ENCODE results near the gene LMF1.

LMF1 gene

GRCh38 chr16:918741-919657 lies 51.8 kb downstream of the LMF1 start:
- Mint-ChIP-seq H3K4me1 (ENCODE audit: low read depth in 2 of 2) (peaks cover 7 to 10% of the 10 kb centered on the region in 2 donors), H3K27me3 (no peaks in the 10 kb centered on the region), H3K36me3 (ENCODE audit: insufficient read depth) (peaks cover 7% of the 10 kb centered on the region), H3K27ac (no peak overlapping the region), H3K4me3 (no peak overlapping the region), H3K9me3 (no peaks in the 10 kb centered on the region)
- no peak for ATAC-seq (replicated peaks)
- DNase-seq = no peak

GRCh38 chr16:918068-918467 lies 52.7 kb downstream of the LMF1 start:
- Mint-ChIP-seq H3K4me1 (ENCODE audit: low read depth in 2 of 2) (peaks cover 7 to 10% of the 10 kb centered on the region in 2 donors), H3K9me3 (no peaks in the 10 kb centered on the region), H3K27me3 (no peaks in the 10 kb centered on the region), H3K36me3 (ENCODE audit: insufficient read depth) (peaks cover 7% of the 10 kb centered on the region), H3K4me3 (no peak overlapping the region), H3K27ac (no peak overlapping the region)
- no peak for DNase-seq
- ATAC-seq (replicated peaks) = no peak

DNA sequence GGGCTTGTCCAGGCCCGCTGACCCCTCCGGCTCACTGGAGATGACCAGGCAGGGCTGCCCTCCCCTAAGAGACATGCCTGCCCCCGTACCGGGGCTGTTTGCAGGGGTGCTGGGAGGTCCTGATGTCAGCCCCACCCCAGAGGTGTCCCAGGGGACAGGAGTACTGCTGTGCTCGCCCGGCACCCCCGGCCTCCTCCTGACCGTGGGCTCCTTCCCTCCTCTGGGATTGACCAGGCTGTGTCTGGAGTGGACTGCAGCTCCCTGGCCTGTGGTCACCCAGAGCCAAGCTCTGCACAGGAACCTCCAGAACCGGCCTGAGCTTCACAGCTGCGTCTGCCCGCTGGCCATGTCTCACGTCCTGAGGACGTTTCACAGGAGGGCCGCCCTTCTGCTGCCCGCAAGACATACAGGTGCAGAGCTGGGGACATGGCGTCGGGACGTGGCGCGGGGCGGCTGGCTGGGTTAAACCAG lies 53.2 kb downstream of the LMF1 start:
- no peak overlapping the region for H3K27ac Mint-ChIP-seq
- no peak overlapping the region for H3K4me3 Mint-ChIP-seq
- H3K27me3 Mint-ChIP-seq = no peaks in the 10 kb centered on the region
- ATAC-seq (replicated peaks) (no peak), DNase-seq (no peak)
- no peaks in the 10 kb centered on the region for H3K9me3 Mint-ChIP-seq
- H3K36me3 Mint-ChIP-seq (ENCODE audit: insufficient read depth) = peaks cover 7% of the 10 kb centered on the region
- H3K4me1 Mint-ChIP-seq (ENCODE audit: low read depth in 2 of 2) = peaks cover 7 to 10% of the 10 kb centered on the region in 2 donors

DNA sequence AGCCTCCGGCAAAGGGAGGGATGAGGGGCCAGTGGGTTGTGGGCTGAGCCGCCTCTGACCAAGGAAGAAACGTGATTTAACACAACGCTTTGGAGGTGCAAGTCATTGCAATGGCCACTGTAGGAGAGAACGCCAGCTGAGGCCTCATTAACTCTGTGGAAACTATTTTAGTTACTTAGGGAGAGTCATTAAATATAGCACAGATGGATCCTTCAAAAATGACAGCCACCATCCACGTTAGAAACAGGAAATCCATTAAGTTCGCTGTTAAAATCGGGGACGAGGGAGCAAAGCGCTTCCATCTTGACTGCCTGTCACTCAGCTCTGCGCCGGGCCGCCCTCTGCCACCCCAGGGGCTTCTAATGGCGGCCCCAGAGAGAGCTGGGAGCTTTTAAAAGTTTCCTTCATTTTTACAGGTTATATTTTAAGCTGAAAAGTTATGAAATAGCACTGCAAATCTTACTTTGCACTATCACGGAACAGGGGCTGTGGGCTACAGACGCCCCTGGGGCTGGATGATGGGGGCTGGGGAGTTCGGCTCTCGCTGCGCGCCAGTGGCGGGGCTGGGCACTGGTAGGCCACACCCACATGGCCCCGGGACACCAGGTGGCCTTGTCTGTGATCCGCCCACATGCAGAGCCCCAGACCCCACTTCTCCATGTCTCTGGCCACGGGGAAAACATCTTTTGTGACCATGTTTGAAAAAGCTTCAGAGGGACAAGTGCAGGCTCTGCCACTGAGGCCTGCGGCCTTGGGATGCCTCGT lies 54.6 kb downstream of the LMF1 start:
- Mint-ChIP-seq H3K4me3 (no peak overlapping the region), H3K36me3 (ENCODE audit: insufficient read depth) (peaks cover 4% of the 10 kb centered on the region), H3K4me1 (ENCODE audit: low read depth in 2 of 2) (peaks cover 5 to 7% of the 10 kb centered on the region in 2 donors), H3K9me3 (no peaks in the 10 kb centered on the region), H3K27ac (no peak overlapping the region), H3K27me3 (no peaks in the 10 kb centered on the region)
- no peak for DNase-seq
- no peak for ATAC-seq (replicated peaks)

DNA sequence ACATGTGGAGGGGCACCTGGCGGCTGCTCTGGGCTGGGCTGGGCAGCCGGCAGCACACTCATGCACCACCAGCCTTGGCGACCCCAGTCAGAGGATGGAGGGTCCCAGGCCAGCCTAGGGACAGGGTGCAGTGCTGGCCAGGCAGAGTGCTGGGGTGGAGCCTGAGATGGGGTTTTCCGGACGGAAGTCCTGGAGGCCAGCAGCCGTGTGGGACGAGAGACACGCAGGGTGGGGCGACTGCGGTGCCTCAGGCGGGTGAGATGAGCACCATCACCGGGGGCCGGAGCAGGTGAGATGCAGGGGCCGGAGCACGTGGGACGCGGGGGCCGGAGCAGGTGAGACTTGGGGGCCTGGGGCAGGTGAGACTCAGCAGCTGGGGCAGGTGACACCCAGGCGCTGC lies 55.2 kb downstream of the LMF1 start:
- Mint-ChIP-seq H3K27me3 (no peaks in the 10 kb centered on the region), H3K36me3 (ENCODE audit: insufficient read depth) (peaks cover 4% of the 10 kb centered on the region), H3K4me3 (no peak overlapping the region), H3K9me3 (no peaks in the 10 kb centered on the region), H3K4me1 (ENCODE audit: low read depth in 2 of 2) (peaks cover 5 to 6% of the 10 kb centered on the region in 2 donors), H3K27ac (peak overlapping the region in 1 of 2 donors; percentile 62)
- ATAC-seq (replicated peaks) = no peak
- DNase-seq = no peak

DNA sequence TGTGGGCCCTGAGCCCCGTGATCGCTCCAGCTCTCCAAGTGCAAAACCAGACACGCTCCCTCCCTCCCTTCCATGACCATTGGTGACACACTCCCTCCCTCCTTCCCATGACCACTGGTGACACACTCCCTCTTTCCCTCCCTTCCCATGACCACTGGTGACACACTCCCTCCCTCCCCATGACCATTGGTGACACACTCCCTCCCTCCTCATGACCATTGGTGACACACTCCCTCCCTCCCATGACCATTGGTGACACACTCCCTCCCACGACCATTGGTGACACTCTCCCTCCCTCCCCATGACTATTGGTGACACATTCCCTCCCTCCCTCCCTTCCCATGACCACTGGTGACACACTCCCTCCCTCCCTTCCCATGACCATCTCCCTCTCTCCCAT lies 56.3 kb downstream of the LMF1 start:
- ATAC-seq (replicated peaks) (no peak), DNase-seq (no peak)
- H3K9me3 Mint-ChIP-seq = no peaks in the 10 kb centered on the region
- H3K4me3 Mint-ChIP-seq = no peak overlapping the region
- no peaks in the 10 kb centered on the region for H3K36me3 Mint-ChIP-seq (ENCODE audit: insufficient read depth)
- H3K4me1 Mint-ChIP-seq (ENCODE audit: low read depth in 2 of 2) = peaks cover 0 to 2% of the 10 kb centered on the region in 2 donors
- peak overlapping the region in 1 of 2 donors; percentile 62 for H3K27ac Mint-ChIP-seq
- H3K27me3 Mint-ChIP-seq = no peaks in the 10 kb centered on the region

- H3K9me3 Mint-ChIP-seq = no peaks in the 10 kb centered on the region
- no peak overlapping the region for H3K27ac Mint-ChIP-seq
- peaks cover 0 to 2% of the 10 kb centered on the region in 2 donors for H3K4me1 Mint-ChIP-seq (ENCODE audit: low read depth in 2 of 2)
- ATAC-seq (replicated peaks) (no peak), DNase-seq (no peak)
- H3K27me3 Mint-ChIP-seq = no peaks in the 10 kb centered on the region
- H3K4me3 Mint-ChIP-seq = no peak overlapping the region
- H3K36me3 Mint-ChIP-seq (ENCODE audit: insufficient read depth) = no peaks in the 10 kb centered on the region
Measured at GRCh38 chr16:913817-914439, 56.9 kb downstream of the LMF1 start.

- no peak overlapping the region for H3K4me3 Mint-ChIP-seq
- no peak overlapping the region for H3K27ac Mint-ChIP-seq
- H3K4me1 Mint-ChIP-seq (ENCODE audit: low read depth in 2 of 2) = peaks cover 0 to 2% of the 10 kb centered on the region in 2 donors
- H3K9me3 Mint-ChIP-seq = no peaks in the 10 kb centered on the region
- ATAC-seq (replicated peaks) (no peak), DNase-seq (no peak)
- H3K27me3 Mint-ChIP-seq = no peaks in the 10 kb centered on the region
- no peaks in the 10 kb centered on the region for H3K36me3 Mint-ChIP-seq (ENCODE audit: insufficient read depth)
Measured at GRCh38 chr16:912684-913613, 57.8 kb downstream of the LMF1 start.

DNA sequence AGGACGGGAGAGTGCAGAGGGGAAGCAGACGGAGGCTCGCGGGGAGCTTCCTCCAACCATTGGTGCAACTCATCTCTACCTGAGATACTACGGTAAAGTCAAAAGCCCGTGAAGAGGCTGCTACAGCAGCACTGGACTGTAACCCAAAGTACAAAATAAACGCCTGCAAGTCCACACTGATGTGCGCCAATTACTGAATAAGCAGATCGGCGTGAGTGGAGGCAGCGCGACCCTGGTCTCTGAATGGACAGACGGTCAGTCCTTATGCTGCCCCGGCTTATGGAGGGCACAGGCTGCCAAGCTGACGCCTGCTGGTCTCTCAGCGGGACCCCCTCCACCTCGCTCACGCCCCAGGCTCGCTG lies 58.5 kb downstream of the LMF1 start:
- peak overlapping the region in 1 of 2 donors; percentile 23 for H3K27ac Mint-ChIP-seq
- H3K9me3 Mint-ChIP-seq = no peaks in the 10 kb centered on the region
- H3K4me3 Mint-ChIP-seq = no peak overlapping the region
- no peaks in the 10 kb centered on the region for H3K27me3 Mint-ChIP-seq
- ATAC-seq (replicated peaks) (no peak), DNase-seq (no peak)
- peaks cover 0 to 2% of the 10 kb centered on the region in 2 donors for H3K4me1 Mint-ChIP-seq (ENCODE audit: low read depth in 2 of 2)
- no peaks in the 10 kb centered on the region for H3K36me3 Mint-ChIP-seq (ENCODE audit: insufficient read depth)

GRCh38 chr16:911604-912321 lies 59.0 kb downstream of the LMF1 start:
- Mint-ChIP-seq H3K27ac (peak overlapping the region in 1 of 2 donors; percentile 23), H3K27me3 (no peaks in the 10 kb centered on the region), H3K4me1 (ENCODE audit: low read depth in 2 of 2) (peaks cover 0 to 2% of the 10 kb centered on the region in 2 donors), H3K36me3 (ENCODE audit: insufficient read depth) (no peaks in the 10 kb centered on the region), H3K9me3 (no peaks in the 10 kb centered on the region), H3K4me3 (no peak overlapping the region)
- ATAC-seq (replicated peaks) (no peak), DNase-seq (no peak)

DNA sequence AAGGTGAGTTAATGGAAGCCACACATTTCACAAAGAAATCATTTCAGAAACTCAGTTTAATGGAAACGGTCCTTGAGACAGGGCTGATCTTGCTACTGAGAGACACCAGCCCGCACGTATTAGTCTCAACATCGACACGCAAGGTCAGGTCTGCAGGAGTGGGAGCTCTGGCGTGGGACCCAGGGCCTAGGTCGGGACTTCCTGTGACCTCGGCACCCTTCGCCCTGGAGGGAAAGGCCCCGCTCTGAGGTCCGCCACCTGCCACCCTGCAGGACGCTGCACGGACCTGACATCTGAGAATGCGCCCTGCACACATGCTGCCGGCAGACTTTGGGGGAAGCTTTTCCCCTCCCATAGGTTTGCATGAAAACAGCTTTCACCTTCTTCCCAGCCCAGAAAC lies 59.7 kb downstream of the LMF1 start:
- peaks cover 0 to 2% of the 10 kb centered on the region in 2 donors for H3K4me1 Mint-ChIP-seq (ENCODE audit: low read depth in 2 of 2)
- no peaks in the 10 kb centered on the region for H3K9me3 Mint-ChIP-seq
- H3K36me3 Mint-ChIP-seq (ENCODE audit: insufficient read depth) = no peaks in the 10 kb centered on the region
- no peak for DNase-seq
- no peak for ATAC-seq (replicated peaks)
- H3K27ac Mint-ChIP-seq = no peak overlapping the region
- H3K4me3 Mint-ChIP-seq = no peak overlapping the region
- no peaks in the 10 kb centered on the region for H3K27me3 Mint-ChIP-seq

- no peak for ATAC-seq (replicated peaks)
Measured at GRCh38 chr16:910181-910580, 60.6 kb downstream of the LMF1 start.

More at GRCh38 chr16:910181-910580, 60.6 kb downstream of the LMF1 start:
- Mint-ChIP-seq H3K4me1 (ENCODE audit: low read depth in 2 of 2) (peaks cover 0 to 2% of the 10 kb centered on the region in 2 donors), H3K27me3 (no peaks in the 10 kb centered on the region), H3K36me3 (ENCODE audit: insufficient read depth) (no peaks in the 10 kb centered on the region), H3K4me3 (no peak overlapping the region), H3K9me3 (no peaks in the 10 kb centered on the region), H3K27ac (no peak overlapping the region)
- no peak for DNase-seq

Measured in effector memory CD8-positive, alpha-beta T cell (primary cell).